ENCODE data around the gene PRRT4.

PRRT4 gene

DNA sequence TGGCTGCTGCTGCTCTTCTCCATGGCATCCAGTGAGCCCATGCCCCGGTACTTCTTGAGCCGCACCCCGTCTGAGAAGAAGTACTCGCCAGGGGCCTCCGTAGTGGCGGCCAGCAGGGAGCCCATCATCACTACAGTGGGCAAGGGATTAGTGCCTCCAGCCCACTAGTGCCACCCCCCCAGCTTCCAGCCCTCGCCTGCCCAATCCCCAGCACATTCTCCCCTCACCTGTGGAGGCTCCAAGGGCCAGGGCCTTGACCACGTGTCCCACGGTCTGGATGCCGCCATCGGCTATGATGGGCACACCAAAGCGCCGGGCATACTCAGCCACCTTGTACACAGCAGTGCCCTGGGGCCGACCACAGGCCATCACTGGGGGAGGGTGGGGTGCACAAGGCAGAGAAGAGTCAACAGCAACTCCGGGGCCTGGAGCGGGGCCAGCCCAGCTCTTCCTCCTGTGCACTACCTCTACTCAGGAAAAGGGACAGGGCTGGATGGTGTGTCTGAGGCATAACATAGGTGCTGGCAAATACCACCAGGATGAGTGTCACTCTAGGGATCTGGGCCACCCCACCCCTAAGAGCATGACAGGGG is 33.5 kb upstream of the PRRT4 start:
- DNase-seq (ENCODE audit: low spot score) = no peak

DNA sequence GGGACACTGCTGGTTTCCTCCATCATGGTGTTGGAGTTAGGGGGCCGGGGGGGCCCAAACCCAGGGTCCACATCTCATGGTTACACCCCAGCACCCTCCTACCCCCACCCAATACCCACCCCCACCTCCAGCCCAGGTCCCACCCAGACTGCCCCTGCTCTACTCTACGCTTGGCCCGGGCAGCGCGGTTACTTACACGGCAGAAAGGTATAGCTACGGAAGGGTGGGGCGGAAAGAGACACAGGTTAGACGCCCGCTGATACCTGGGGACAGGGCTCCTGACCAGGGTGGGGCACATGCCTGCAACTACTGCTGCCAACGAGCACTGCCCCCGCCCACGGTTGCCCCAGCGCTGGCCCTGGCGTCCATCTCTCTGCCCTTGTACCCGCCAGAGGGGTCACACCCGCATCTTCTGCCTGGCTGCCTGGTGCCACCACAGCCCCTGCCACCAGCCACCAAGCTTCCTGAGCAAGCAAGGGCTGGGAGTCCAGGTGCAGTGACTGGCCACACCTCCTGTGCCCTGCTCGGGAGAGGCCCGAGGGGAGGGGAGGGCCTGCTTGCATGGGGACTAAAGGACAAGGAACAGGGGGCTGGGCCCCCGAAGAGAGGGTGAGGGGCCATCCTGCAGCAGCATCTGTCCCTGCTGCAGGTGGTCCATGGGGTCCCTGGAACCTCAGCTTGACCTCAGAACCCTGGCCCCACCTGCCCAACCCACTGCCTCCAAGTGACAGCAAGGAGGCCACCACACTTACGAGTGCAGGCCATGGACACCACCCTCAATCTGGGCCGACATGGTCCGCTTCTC is 32.2 kb upstream of the PRRT4 start:
- no peak for DNase-seq (ENCODE audit: low spot score)

- DNase-seq (ENCODE audit: low spot score) = no peak
These were observed 31.2 kb upstream of the PRRT4 start for GRCh38 chr7:128392446-128393327.

DNA sequence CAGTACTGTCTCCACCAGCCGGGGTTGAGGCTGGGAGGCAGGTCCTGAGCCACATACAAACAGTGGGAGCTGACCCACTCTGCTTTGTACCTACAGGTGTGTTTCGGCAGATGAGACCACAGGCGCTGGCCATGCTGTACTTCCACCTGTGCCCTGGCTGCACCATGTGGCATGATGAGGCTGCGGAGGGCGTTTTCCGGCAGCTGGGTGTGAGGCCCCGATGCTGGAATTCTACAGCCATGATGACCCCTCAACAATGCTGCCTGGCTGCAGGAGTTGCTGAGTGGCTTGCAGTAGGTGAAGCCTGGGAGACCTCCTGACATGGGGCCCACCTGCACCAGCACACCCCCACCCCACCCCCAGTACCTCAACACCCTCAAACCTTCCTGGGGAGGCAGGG is 30.3 kb upstream of the PRRT4 start:
- no peak for DNase-seq (ENCODE audit: low spot score)

DNA sequence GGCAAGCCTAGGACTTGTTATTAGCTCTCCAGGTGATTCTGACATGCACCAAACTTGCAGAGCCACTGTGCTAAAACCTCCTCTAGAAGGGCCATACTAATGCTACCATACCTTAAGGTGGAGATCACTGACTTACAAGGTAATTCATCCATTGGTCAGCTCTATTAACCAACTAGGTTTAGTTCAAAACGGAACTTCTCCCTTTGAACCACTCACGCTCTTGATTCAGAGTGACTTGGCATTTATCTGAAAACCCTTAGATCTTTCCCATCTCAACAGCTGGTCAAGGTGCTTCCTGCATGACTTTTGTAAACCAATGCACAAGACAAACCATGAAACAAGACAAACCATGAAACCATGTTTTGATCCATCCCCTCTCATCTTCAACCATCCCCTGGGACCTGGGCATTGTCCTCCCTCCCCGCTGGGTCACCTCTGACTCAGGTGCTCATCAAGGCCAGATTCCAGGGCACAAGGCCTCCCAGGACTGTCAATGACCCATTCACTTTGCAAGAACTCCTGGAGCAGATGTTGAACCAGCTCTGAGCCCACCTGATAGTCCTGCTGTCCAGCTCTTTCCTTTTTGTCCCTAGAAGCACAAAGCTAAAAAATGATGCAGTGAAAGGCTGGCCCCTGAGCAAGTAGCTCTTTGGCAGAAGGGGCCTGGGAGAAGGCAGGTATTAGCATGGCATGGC is 29.5 kb upstream of the PRRT4 start:
- DNase-seq (ENCODE audit: low spot score) = no peak

DNA sequence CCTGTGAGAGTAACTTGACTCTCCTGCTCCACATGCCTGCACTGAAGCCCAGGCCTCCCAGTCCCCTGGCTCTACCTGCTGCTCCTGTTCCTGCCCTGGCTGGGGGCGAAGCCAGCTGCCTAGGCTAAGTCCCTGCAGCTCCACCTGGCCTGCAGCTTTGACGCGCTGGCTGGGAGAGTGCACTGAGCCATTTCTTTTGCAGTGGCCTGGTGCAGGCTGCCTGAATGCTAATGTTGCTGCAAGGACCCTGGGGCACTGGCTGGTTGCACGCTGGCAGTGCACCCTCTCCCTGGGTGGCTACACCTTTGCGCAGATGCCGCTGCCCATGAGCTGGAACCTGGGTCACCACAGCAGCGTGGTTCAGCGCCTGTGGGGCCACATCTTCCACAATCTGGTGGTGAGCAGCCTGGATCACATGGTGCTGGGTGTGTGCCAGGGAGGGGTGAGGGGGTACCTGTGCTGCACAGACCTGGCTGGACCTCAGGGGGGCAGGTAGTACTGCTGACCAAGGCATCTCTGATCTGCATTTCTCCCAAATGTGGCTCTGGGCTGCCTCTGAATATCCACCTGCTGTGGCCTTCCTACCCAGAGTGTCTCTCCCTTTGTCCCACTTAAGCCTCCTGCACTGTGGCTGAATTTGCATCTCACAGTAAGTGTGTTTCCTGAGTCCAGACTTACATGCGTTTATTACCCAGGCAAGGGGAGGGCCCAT is 28.3 kb upstream of the PRRT4 start:
- DNase-seq (ENCODE audit: low spot score) = no peak

DNA sequence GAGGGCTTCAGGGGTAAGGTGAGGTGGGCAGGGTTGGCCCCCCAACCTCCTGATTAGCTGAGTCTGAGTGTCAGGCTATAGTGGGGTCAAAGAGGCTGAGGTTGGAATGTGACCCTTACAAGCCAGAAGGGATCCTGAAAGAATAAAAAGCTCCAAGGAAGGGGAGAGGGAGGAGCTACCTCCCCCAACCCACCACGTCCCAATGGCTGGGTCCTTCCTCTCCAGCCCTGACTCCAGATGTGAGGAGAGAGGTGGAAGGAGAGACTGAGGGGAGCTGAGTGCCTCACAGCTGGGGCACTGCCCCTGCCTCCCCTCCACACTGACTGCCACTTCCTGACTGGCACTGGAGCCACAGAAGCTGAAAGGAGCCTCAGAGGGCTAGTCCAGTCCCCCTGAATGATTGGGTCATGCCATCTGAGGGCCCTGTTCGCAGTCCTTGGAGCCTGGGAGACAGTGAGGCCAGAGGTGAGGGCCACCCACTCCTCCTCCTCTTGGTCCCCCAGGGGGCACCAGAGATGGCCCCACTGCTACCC is 27.7 kb upstream of the PRRT4 start:
- no peak for DNase-seq (ENCODE audit: low spot score)

DNA sequence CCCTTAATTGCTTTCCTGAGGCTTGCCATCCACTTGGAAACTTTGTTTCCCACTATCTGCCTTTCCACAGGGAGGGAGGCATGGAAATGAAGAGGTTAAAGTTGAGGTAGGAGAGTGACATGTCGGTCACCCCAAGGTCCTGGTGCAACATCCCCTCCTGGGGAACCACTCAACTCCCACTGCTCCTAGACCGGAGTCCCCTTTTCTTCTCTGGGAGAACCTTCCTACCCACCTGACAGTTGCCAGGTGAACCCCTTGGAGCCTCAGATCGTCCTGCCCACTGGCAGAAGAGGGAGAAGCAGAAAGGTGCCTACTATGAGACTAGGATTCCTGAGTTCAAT is 26.6 kb upstream of the PRRT4 start:
- no peak for DNase-seq (ENCODE audit: low spot score)

GRCh38 chr7:128387216-128388144 is 26.0 kb upstream of the PRRT4 start:
- peak; percentile 86 for DNase-seq (ENCODE audit: low spot score)

- DNase-seq (ENCODE audit: low spot score) = no peak
These were observed 24.8 kb upstream of the PRRT4 start for GRCh38 chr7:128385988-128386925.

DNA sequence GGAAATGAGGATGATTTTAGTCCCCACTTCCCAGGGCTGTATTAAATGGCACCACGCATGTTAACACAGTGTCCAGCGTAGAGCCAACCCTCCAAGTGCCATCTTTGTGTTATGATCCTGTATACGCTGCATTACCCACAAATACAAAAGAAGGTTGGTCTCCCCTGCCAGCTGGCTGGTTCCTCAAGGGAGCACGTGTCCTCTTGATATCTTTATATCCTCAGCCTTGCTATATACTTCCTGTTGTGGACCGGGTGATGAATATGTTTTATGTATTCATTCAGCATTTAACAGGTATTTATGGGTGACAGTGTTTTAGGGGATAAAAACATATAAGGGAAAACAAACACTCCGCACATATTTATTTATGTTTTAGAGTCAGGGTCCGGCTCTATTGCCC is 23.2 kb upstream of the PRRT4 start:
- DNase-seq (ENCODE audit: low spot score) = no peak

- DNase-seq (ENCODE audit: low spot score) = no peak
These were observed 22.3 kb upstream of the PRRT4 start for GRCh38 chr7:128383776-128384175.

- peak; percentile 61 for DNase-seq (ENCODE audit: low spot score)
These were observed 19.8 kb upstream of the PRRT4 start for GRCh38 chr7:128381161-128381821.

DNA sequence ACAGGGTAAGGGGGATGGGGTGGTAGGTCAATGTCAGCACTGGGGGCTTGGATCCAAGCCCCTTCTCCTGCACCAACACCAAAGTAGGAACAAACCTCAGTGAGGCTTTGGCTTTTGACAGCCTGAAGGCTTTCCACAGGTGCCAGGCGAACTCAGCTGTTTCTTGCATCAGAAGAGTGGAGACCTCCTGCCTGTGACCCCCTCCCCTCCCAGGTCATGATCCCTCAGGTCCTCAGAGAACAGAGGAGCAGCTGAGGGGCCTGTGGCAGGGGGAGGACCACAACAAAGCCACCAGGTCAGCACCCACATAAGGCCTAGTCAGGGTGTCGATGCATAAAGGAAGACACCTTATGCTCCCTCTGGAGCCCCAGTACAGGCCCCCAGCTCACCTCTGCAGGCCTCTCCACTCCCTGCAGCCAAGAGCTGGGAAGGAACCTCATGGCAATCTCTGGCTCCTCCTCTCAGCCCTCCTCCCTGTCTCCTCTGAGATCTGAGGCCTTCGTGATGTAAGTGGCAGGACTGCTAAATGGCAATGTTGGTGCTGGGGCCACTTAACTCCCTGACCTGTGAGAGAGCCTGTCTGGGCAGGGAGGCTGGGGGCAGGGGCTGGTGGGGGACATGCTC is 19.1 kb upstream of the PRRT4 start:
- peak; percentile 55 for DNase-seq (ENCODE audit: low spot score)

- DNase-seq (ENCODE audit: low spot score) = peak; percentile 50
These were observed 18.5 kb upstream of the PRRT4 start for GRCh38 chr7:128379900-128380479.

GRCh38 chr7:128378637-128379036 is 17.1 kb upstream of the PRRT4 start:
- no peak for DNase-seq (ENCODE audit: low spot score)

DNA sequence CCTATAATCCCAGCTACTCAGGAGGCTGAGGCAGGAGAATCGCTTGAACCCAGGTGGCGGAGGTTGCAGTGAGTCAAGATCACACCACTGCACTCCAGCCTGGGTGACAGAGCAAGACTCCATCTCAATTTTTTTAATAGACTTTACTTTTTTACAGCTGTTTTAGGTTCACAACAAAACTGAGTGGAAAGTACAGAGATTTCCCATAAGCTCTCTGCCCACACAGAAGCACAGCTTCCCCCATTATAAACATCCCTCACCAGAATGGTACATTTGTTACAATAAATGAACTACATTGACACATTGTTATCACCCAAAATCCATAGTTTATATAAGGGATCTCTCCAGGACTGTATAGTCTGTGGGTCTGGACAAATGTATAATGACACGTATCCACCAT is 14.6 kb upstream of the PRRT4 start:
- DNase-seq (ENCODE audit: low spot score) = no peak

GRCh38 chr7:128374041-128374440 is 12.6 kb upstream of the PRRT4 start:
- DNase-seq (ENCODE audit: low spot score) = no peak

Data from left forelimb (tissue), 1 donor.